Neural cell (in vitro differentiated cells): ENCODE results near the gene NOC2L. TPM values are rescaled to one million over a fixed set of nuclear protein-coding genes. Genes with fewer than 3 reads are reported as not detected.

Experiments used
- H2AFZ ChIP-seq: fragments of 200-600, 300-800 bp; sonication (generic), shearing (Covaris generic); 2 replicates; pipeline ENCODE4 v1.6.0; 2014; ENCODE audit warnings: low read depth, mild to moderate bottlenecking, antibody characterized with exemption, low read length, moderate library complexity
- H3F3A ChIP-seq: fragments of 200-600 bp; shearing (Covaris generic); 2 replicates; pipeline ENCODE4 v1.6.1; 2016; ENCODE audit warnings: mild to moderate bottlenecking, moderate library complexity, mixed read lengths, antibody characterized with exemption, low read length; ENCODE audit not compliant: insufficient read depth, poor library complexity, severe bottlenecking
- H3K27ac ChIP-seq: fragments of 200-600, 300-800 bp; sonication (generic), shearing (Covaris generic); 2 replicates; pipeline ENCODE4 v1.5.1; 2014; ENCODE audit warnings: mild to moderate bottlenecking, low read length, moderate library complexity
- H3K27me3 ChIP-seq: fragments of 300-800, 200-600 bp; sonication (generic), shearing (Covaris generic); 2 replicates; pipeline ENCODE4 v1.6.0; 2014; ENCODE audit warnings: mild to moderate bottlenecking, low read depth, low read length, moderate library complexity; ENCODE audit not compliant: insufficient read depth
- H3K36me3 ChIP-seq: fragments of 300-800, 200-600 bp; sonication (generic), shearing (Covaris generic); 2 replicates; pipeline ENCODE4 v1.5.1; 2014; ENCODE audit warnings: mild to moderate bottlenecking, antibody characterized with exemption, low read length, moderate library complexity; ENCODE audit not compliant: insufficient read depth
- H3K4me2 ChIP-seq: fragments of 300-800, 200-600 bp; sonication (generic), shearing (Covaris generic); 2 replicates; pipeline ENCODE4 v1.6.0; 2014; ENCODE audit warnings: mild to moderate bottlenecking, low read length
- H3K4me3 ChIP-seq: fragments of 300-800, 200-600 bp; sonication (generic), shearing (Covaris generic); 2 replicates; pipeline ENCODE4 v1.5.1; 2014; ENCODE audit warnings: mild to moderate bottlenecking, low read length, moderate library complexity
- H3K79me2 ChIP-seq: fragments of 200-600 bp; shearing (Covaris generic); replicated peaks from 2 replicates; pipeline ENCODE4 v1.6.0; 2014; ENCODE audit warnings: mild to moderate bottlenecking, low read length, moderate library complexity; ENCODE audit not compliant: insufficient read depth
- H3K9ac ChIP-seq: fragments of 300-800, 200-600 bp; sonication (generic), shearing (Covaris generic); 2 replicates; pipeline ENCODE4 v1.6.1; 2016; ENCODE audit warnings: mild to moderate bottlenecking, low read length, mixed read lengths
- H3K9me2 ChIP-seq: fragments of 200-600 bp; shearing (Covaris generic); 2 replicates; pipeline ENCODE4 v1.6.1; 2016; ENCODE audit warnings: mild to moderate bottlenecking, low read length, mixed read lengths; ENCODE audit not compliant: insufficient read depth
- H3K9me3 ChIP-seq: fragments of 200-600, 300-800 bp; sonication (generic), shearing (Covaris generic); 2 replicates; pipeline ENCODE4 v1.6.1; 2016; ENCODE audit warnings: mild to moderate bottlenecking, mixed run types, low read length, moderate library complexity, mixed read lengths
- H4K20me1 ChIP-seq: fragments of 200-600 bp; shearing (Covaris generic); 2 replicates; pipeline ENCODE4 v1.6.1; 2016; ENCODE audit warnings: mild to moderate bottlenecking, mixed run types; ENCODE audit not compliant: insufficient read depth
- EP300 ChIP-seq: fragments of 450-650 bp; conservative IDR thresholded peaks from 2 replicates; pipeline ENCODE4 v1.6.1; 2014; ENCODE audit warnings: antibody characterized with exemption, mild to moderate bottlenecking, moderate library complexity; ENCODE audit not compliant: poor library complexity, severe bottlenecking
- EZH2 ChIP-seq: fragments of 200-600, 300-800 bp; shearing (Covaris generic), sonication (generic); IDR thresholded peaks from 2 replicates; pipeline ENCODE4 v1.6.1; 2014; ENCODE audit warnings: antibody characterized with exemption, low read length, borderline replicate concordance, mild to moderate bottlenecking; ENCODE audit not compliant: insufficient read depth, poor library complexity, severe bottlenecking
- MXI1 ChIP-seq: fragments of 450-650 bp; conservative IDR thresholded peaks from 2 replicates; pipeline ENCODE4 v1.6.1; 2014; ENCODE audit warnings: antibody characterized with exemption, mild to moderate bottlenecking; ENCODE audit not compliant: poor library complexity, severe bottlenecking
- POLR2AphosphoS5 ChIP-seq: IDR thresholded peaks from 2 replicates; pipeline ENCODE4 v1.6.1; 2012
- RAD21 ChIP-seq: fragments of 450-650 bp; conservative IDR thresholded peaks from 2 replicates; pipeline ENCODE4 v1.6.1; 2014; ENCODE audit warnings: antibody characterized with exemption, mild to moderate bottlenecking, moderate library complexity
- REST ChIP-seq: IDR thresholded peaks from 2 replicates; pipeline ENCODE4 v1.6.1; 2012; ENCODE audit warnings: borderline replicate concordance
- SMC3 ChIP-seq: fragments of 450-650 bp; conservative IDR thresholded peaks from 2 replicates; pipeline ENCODE4 v1.6.1; 2014; ENCODE audit warnings: antibody characterized with exemption, mild to moderate bottlenecking, moderate library complexity; ENCODE audit not compliant: poor library complexity
- TAF1 ChIP-seq: IDR thresholded peaks from 2 replicates; pipeline ENCODE4 v1.6.1; 2012; ENCODE audit warnings: low read depth
- polyA plus RNA-seq: library from polyadenylated mRNA; depleted of rRNA; stranded (reverse); fragments of >200 nt; gene quantifications from 2 replicates; pipeline ENCODE4 v1.2.3, GENCODE V29; 2014
- TF ChIP-seq, protein P1 (sequence below): fragments of 450-650 bp; IDR thresholded peaks from 2 replicates; pipeline ENCODE4 v1.5.1; 2014; ENCODE audit warnings: antibody characterized with exemption, mild to moderate bottlenecking, moderate library complexity; ENCODE audit not compliant: poor library complexity, severe bottlenecking

NOC2L gene
- polyA plus RNA-seq, 1 donor from 2014 or later = 77.2 TPM

DNA sequence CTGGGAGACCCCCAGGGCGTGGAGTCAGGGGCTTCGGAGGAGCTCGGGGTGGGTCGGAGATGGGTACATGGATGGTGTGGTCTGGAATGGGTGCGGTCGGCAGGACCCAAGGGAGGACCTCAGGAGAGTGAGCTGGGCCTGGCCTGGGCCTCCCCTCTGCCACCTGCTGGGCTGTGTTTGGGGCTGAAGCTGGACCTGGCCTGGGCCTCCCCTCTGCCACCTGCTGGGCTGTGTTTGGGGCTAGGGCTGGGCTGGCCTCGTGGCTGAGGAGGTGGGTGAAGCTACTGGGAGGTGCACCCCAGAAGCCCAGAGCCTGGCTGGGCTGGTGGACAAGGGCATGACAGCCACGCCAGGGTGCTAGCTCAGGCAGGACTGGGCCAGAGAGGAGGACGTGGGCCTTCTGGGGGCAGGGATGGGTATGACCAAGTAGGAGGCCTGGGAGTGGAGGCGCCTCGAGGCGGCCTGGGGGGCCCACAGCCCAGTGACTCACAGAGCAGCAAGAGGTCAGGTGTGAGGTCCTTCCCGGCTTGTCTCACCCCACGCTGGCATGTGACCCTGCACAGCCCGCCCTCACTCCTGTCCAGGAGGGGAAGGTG lies 20.9 kb downstream of the NOC2L start:
- Histone ChIP-seq H3K4me2 (no peak overlapping the region), H3K27ac (no peak overlapping the region), H3K27me3 (peaks cover 65% of the 10 kb centered on the region), H2AFZ (no peak overlapping the region), H3K9me2 (no peaks in the 10 kb centered on the region), H3K9me3 (no peaks in the 10 kb centered on the region), H3K79me2 (no peaks in the 10 kb centered on the region), H3K4me3 (no peak overlapping the region), H3F3A (no peaks in the 10 kb centered on the region), H3K9ac (no peak overlapping the region), H4K20me1 (no peaks in the 10 kb centered on the region), H3K36me3 (no peaks in the 10 kb centered on the region)
- TF ChIP-seq TAF1 = no peak
- TF ChIP-seq SMC3 = no peak
- no peak for TF ChIP-seq RAD21
- TF ChIP-seq POLR2AphosphoS5 = no peak
- TF ChIP-seq, protein P1, sequence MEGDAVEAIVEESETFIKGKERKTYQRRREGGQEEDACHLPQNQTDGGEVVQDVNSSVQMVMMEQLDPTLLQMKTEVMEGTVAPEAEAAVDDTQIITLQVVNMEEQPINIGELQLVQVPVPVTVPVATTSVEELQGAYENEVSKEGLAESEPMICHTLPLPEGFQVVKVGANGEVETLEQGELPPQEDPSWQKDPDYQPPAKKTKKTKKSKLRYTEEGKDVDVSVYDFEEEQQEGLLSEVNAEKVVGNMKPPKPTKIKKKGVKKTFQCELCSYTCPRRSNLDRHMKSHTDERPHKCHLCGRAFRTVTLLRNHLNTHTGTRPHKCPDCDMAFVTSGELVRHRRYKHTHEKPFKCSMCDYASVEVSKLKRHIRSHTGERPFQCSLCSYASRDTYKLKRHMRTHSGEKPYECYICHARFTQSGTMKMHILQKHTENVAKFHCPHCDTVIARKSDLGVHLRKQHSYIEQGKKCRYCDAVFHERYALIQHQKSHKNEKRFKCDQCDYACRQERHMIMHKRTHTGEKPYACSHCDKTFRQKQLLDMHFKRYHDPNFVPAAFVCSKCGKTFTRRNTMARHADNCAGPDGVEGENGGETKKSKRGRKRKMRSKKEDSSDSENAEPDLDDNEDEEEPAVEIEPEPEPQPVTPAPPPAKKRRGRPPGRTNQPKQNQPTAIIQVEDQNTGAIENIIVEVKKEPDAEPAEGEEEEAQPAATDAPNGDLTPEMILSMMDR = no peak
- no peak for TF ChIP-seq EZH2
- TF ChIP-seq MXI1 = no peak
- TF ChIP-seq EP300 = no peak

GRCh38 chr1:937521-937920 lies 21.5 kb downstream of the NOC2L start:
- Histone ChIP-seq H3K79me2 (no peaks in the 10 kb centered on the region), H3K9me3 (no peaks in the 10 kb centered on the region), H3K27me3 (peaks cover 65% of the 10 kb centered on the region), H3F3A (no peaks in the 10 kb centered on the region), H2AFZ (no peak overlapping the region), H3K27ac (no peak overlapping the region), H3K4me3 (no peak overlapping the region), H3K9me2 (no peaks in the 10 kb centered on the region), H4K20me1 (no peaks in the 10 kb centered on the region), H3K4me2 (no peak overlapping the region), H3K36me3 (no peaks in the 10 kb centered on the region), H3K9ac (no peak overlapping the region)
- TF ChIP-seq, protein P1 = no peak
- TF ChIP-seq REST (no peak), EZH2 (no peak), TAF1 (no peak), RAD21 (no peak), POLR2AphosphoS5 (no peak), EP300 (no peak), SMC3 (no peak), MXI1 (no peak)
